Lung (tissue), 12 donors: ENCODE results near the gene DGCR2. TPM values are rescaled to one million over a fixed set of nuclear protein-coding genes. Genes with fewer than 3 reads are reported as not detected.

Experiments used
- ATAC-seq: fragments of 200-7000 bp; cut with Tn5 transposase; one replicate; pipeline ENCODE4 v1.9.1; 2020; ENCODE audit warnings: moderate number of reproducible peaks; ENCODE audit not compliant: insufficient read depth, low FRiP score
- DNase-seq, 3 donors: peaks; one replicate each; pipeline ENCODE4 v3.0.0-alpha.2; 2013 to 2017
- H3K27ac ChIP-seq, 2 donors: one replicate each; pipeline ENCODE4 v1.5.1; 2013; ENCODE audit warnings: mild to moderate bottlenecking in 2 of 2, moderate library complexity in 2 of 2, control low read depth in 1 of 2, inconsistent platforms in 1 of 2, low read depth in 1 of 2, low read length in 1 of 2
- H3K27me3 ChIP-seq, 3 donors: one replicate each; pipeline ENCODE4 v1.5.1; 2013; ENCODE audit warnings: low read length in 2 of 3; ENCODE audit not compliant: control insufficient read depth in 3 of 3, insufficient read depth in 3 of 3
- H3K36me3 ChIP-seq, 4 donors: one replicate each; pipeline ENCODE4 v1.5.1; 2013; ENCODE audit warnings: low read length in 4 of 4, mild to moderate bottlenecking in 1 of 4, moderate library complexity in 1 of 4; ENCODE audit not compliant: control insufficient read depth in 4 of 4, insufficient read depth in 4 of 4
- H3K4me1 ChIP-seq, 5 donors: one replicate each; pipeline ENCODE4 v1.5.1; 2013; ENCODE audit warnings: low read length in 5 of 5, mild to moderate bottlenecking in 2 of 5, moderate library complexity in 1 of 5; ENCODE audit not compliant: control insufficient read depth in 5 of 5, insufficient read depth in 5 of 5
- H3K4me3 ChIP-seq: one replicate; pipeline ENCODE4 v1.5.1; 2013; ENCODE audit warnings: mild to moderate bottlenecking, control low read depth, moderate library complexity
- H3K9ac ChIP-seq, 2 donors: one replicate each; pipeline ENCODE4 v1.5.1; 2013; ENCODE audit warnings: low read length in 2 of 2, control low read depth in 1 of 2; ENCODE audit not compliant: insufficient read depth in 1 of 2
- H3K9me3 ChIP-seq, 4 donors: one replicate each; pipeline ENCODE4 v1.5.1; 2013; ENCODE audit warnings: low read length in 3 of 4, mild to moderate bottlenecking in 1 of 4, moderate library complexity in 1 of 4; ENCODE audit not compliant: control insufficient read depth in 4 of 4, insufficient read depth in 3 of 4
- CTCF ChIP-seq: IDR thresholded peaks from 2 replicates; pipeline ENCODE4 v1.5.1; 2012; ENCODE audit warnings: mild to moderate bottlenecking; ENCODE audit errors: control extremely low read depth, extremely low read depth
- WGBS, 2 donors: extraction: QIAGEN DNeasy Blood & Tissue Kit; methylation state at CpG; one replicate each; pipeline ENCODE4 v1.1.7; 2013; 5-methylcytosine and 5-hydroxymethylcytosine counted together
- polyA plus RNA-seq, 2 donors: library from polyadenylated mRNA; stranded (reverse); fragments of 200-250 nt; gene quantifications; one replicate each; pipeline ENCODE4 v1.2.1, GENCODE V29; 2013
- total RNA-seq, 2 donors: library from RNA; depleted of rRNA in 1 of 2; stranded (reverse); fragments of >200 nt in 1 of 2; gene quantifications; one replicate each; pipeline ENCODE4 v1.2.1, GENCODE V29; 2014 to 2021
- donor health status: control.
- donor health status: control.
- donor health status: Bipolar disorder and iron deficiency.
- donor health status: healthy.
- donor health status: DM: yes; HTN: yes; CAD: no.

The DGCR2 gene
- total and polyA plus RNA-seq, 4 donors = 40.4 to 77.4 (median 50.5) TPM

GRCh38 chr22:19130959-19131684, 8.9 kb upstream of the DGCR2 start, which contains the start of gene TSSK2:
TSS of gene TSSK2 (plus strand) at chr22:19131308. CDS start at chr22:19131400, 92 bp downstream.
- Histone ChIP-seq H3K4me1 (no peaks in the 10 kb centered on the region), H3K27ac (no peak within 1 kb of the TSS), H3K9ac (no peak within 1 kb of the TSS), H3K4me3 (no peak within 1 kb of the TSS), H3K27me3 (no peaks in the 10 kb centered on the region), H3K36me3 (peaks cover 4 to 33% (median 9%) of the 10 kb centered on the region in 4 donors), H3K9me3 (no peaks in the 10 kb centered on the region)
- ATAC-seq = no peak
- WGBS, 2 donors = 90 to 95% methylated on average over 27 of the region's 27 CpGs
- DNase-seq = no peak
- no peak for TF ChIP-seq CTCF

- no peak for TF ChIP-seq CTCF
- no peak overlapping the region for H3K4me3 ChIP-seq
- H3K27me3 ChIP-seq = no peaks in the 10 kb centered on the region
- H3K9ac ChIP-seq = no peak overlapping the region
- WGBS, 2 donors = 84 to 90% methylated on average over 8 of the region's 8 CpGs
- H3K27ac ChIP-seq = no peak overlapping the region
- no peak for ATAC-seq
- H3K36me3 ChIP-seq = peaks cover 0 to 29% (median 9%) of the 10 kb centered on the region in 4 donors
- DNase-seq = no peak
- H3K9me3 ChIP-seq = no peaks in the 10 kb centered on the region
- H3K4me1 ChIP-seq = no peaks in the 10 kb centered on the region
These were observed 7.7 kb upstream of the DGCR2 start for GRCh38 chr22:19129871-19130270.

DNA sequence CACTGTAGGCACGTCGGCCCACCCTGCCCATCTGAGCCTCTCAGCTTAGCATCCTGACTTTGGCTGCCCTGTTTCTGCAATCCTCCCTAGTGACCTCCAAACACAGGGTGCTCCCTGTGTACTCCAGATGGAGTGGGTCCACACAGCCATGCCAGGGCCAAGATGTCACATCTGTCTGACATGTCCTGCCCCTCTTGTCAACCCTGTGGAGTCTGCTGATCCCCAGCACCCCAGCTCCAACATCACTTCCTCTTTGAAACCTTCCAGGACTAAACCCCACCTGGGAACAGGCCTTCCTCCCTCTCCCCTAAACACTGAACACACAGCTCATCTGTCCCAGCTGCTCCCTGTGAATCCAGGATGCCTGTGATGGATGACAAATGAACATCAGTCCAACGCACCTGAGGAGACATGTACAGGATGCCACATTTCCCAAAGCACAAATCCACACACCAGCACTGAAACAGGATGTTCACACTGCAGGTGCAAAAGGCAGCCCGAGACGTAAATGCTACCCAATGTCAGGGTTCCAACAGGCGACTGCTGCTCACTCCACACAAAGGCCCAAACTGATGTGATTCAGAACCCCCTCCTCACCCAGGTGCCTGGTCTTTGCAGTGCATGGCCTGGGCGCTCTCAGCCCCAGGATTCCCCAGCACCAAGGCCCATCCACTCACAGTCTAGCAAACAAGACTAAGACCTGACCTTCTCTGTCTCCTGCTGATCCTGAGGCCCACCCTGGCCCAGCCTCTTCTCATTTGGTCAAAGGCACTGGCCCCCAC, 6.9 kb upstream of the DGCR2 start:
- Histone ChIP-seq H3K36me3 (peaks cover 0 to 22% (median 7%) of the 10 kb centered on the region in 4 donors), H3K4me1 (no peaks in the 10 kb centered on the region), H3K4me3 (no peak overlapping the region), H3K27ac (no peak overlapping the region), H3K27me3 (no peaks in the 10 kb centered on the region), H3K9ac (no peak overlapping the region), H3K9me3 (no peaks in the 10 kb centered on the region)
- TF ChIP-seq CTCF = no peak
- no peak for DNase-seq
- 87 to 90% methylated on average over 7 of the region's 7 CpGs for WGBS, 2 donors
- no peak for ATAC-seq
